Activated CD4-positive, CD25-positive, alpha-beta regulatory T cell (primary cell): Measurements from ENCODE around the gene SLC49A3.

Experiments
- DNase-seq, 4 experiments: peaks; one replicate each; lab custom pipeline; 2025; lab: John Stamatoyannopoulos, UW

The SLC49A3 gene

DNA sequence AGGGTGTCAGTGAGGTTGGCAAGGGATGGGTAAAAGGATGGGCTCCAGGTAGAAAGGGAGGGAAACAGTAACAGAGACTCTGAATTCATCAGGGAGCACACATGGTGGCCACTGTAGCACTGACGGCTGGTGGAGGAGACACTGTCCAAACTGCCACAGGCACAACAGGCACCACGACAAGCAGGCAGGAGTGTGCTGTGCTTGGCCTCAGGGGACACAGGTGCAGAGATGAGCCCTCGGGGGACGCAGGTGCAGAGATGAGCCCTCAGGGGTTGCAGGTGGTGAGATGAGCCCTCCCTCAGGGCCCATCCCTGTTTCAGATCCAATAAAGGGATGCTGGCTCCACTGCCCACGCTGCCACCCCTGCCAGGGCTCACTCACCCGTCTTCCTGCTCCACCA is 56.0 kb downstream of the SLC49A3 start:
- no peak for DNase-seq

DNA sequence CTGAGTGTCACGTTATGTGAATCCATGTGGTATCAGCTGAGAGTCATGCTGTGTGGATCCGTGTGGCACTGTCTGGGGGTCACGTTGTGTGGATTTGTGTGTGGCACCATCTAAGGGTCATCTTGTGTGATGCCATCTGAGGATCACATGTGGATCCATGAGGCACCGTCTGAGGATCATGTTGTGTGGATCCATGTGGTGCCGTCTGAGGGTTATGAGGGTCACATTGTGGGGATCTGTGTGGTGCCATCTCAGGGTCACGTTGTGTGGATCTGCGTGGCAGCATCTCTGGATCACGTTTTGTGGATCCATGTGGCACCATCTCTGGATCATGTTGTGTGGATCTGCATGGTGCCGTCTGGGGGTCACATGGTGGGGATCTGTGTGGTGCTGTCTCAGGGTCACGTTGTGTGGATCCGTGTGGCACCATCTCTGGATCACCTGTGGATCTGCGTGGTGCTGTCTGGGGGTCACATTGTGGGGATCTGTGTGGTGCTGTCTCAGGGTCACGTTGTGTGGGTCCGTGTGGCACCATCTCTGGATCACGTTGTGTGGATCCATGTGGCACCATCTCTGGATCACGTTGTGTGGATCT is 56.7 kb downstream of the SLC49A3 start:
- no peak for DNase-seq
